22Rv1 (cell line): ENCODE results near the gene AGAP1.

ENCODE experiments used
- H3K27ac ChIP-seq: fragments of 450-650 bp; 2 replicates; pipeline ENCODE4 v1.5.1; 2017
- ZFX ChIP-seq: fragments of 450-650 bp; IDR thresholded peaks from 2 replicates; pipeline ENCODE4 v1.6.1; 2017; ENCODE audit warnings: antibody characterized with exemption, borderline replicate concordance
- TF ChIP-seq, protein P1 (sequence below): fragments of 450-650 bp; IDR thresholded peaks from 2 replicates; pipeline ENCODE4 v1.5.1; 2017; ENCODE audit warnings: mild to moderate bottlenecking

AGAP1 gene

DNA sequence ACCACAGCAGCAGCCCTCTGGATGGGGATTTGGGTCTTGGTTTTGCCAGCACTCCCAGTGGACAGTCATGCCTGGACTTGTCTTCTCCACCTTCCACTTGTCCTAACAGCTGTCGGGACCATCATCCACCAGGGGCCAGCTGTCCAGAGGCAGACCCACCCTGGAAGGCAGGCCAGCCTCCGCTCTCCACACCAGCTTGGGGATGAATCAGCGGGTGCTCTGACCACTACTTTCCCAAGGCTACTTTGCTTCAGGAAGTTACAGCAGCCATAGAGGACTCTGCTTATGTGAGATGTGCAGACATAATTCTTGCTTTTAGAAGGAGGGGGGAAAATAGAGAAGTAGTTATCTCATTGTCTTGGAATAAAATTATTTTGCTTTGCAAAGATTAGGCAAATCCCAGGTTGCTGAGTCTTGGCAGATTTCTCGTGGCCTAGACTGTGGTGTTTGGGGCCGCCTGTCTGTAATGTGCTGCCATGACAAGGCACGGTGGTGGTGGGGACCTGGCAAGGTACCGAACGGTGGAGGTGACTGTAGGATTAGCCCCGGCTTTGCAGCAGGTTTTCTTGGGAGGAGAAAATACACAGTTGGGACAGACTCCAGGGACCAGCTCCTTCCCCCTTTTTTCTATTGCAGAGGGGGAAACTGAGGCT lies 148.7 kb downstream of the AGAP1 start:
- H3K27ac ChIP-seq: no peak overlapping the region
- no peak for TF ChIP-seq ZFX
- TF ChIP-seq, protein P1, sequence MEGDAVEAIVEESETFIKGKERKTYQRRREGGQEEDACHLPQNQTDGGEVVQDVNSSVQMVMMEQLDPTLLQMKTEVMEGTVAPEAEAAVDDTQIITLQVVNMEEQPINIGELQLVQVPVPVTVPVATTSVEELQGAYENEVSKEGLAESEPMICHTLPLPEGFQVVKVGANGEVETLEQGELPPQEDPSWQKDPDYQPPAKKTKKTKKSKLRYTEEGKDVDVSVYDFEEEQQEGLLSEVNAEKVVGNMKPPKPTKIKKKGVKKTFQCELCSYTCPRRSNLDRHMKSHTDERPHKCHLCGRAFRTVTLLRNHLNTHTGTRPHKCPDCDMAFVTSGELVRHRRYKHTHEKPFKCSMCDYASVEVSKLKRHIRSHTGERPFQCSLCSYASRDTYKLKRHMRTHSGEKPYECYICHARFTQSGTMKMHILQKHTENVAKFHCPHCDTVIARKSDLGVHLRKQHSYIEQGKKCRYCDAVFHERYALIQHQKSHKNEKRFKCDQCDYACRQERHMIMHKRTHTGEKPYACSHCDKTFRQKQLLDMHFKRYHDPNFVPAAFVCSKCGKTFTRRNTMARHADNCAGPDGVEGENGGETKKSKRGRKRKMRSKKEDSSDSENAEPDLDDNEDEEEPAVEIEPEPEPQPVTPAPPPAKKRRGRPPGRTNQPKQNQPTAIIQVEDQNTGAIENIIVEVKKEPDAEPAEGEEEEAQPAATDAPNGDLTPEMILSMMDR: no peak

DNA sequence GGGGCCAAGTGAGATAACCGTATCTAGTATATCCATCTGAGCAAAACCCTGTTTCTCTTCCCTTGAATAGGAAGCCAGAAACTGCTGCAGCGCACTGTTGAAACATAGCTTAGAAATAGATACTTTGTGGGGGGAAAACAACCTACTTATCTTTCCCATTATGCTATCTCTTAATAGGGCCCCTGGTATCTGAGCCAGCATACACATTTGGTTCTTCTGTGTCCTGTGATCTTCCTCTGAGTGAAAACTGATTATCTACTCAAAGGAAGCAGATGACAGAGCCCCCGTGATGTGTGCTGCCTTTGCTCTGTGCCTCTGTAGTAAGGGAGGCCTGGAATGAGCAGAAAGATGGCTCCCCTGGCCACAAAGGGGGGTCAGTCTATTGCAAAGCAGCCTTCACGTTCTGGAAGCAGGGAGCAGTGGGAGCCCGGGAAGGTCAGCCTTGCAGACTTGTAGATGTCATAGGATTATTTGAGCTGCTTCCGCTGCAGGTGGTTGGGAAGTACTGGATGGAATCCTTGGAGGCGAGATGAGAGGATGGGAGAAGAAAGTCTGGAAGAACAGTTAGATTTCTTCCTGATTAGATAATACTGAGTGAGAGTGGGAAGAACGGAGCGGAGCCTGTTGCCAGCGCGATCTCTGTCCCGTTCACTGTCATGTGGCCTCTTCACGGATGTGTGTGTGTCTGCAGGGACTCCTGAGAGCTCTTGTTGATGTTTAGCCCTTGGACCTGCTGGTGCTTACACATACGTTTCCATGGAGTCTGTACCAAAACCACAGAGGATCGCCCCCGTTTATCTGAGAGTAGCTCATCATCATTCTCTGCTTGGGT lies 150.1 kb downstream of the AGAP1 start:
- TF ChIP-seq, protein P1: no peak
- no peak for TF ChIP-seq ZFX
- no peak overlapping the region for H3K27ac ChIP-seq

DNA sequence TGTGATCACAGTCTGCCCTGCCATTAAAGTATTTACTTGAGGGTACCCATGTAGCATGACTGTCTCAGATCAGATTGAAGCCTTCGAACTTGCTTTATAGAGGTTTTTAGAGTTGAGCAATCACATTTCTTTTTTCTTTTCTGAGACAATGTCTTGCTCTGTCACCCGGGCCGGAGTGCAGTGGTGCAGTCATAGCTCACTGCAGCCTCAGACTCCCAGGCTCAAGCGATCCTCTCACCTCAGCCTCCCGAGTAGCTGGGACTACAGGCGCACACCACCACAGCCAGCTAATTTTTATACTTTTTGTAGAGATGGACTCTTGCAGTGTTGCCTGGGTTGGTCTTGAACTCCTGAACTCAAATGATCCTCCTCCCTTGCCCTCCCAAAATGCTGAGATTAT lies 153.4 kb downstream of the AGAP1 start:
- H3K27ac ChIP-seq: no peak overlapping the region
- TF ChIP-seq, protein P1: no peak
- TF ChIP-seq ZFX: no peak

DNA sequence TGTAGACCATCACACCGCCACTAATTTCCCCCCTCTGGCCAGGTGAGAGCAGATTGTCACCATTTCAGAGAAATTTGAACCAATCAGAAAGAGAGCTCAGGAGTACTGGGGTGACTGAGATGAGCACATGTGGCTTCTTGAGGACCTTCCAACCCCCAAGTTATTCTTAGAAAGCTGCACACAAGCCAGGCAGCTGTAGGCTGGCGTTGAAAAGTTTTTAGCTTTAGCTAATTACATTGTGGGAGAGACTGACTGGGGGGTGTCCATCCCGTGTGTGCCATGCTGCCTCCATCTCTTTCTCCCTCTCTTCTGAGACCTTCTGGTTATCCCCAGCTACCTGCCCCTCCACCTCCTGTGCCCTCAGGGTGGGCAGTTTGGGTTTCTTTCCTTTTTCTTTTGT lies 154.0 kb downstream of the AGAP1 start:
- no peak overlapping the region for H3K27ac ChIP-seq
- TF ChIP-seq, protein P1: no peak
- TF ChIP-seq ZFX: no peak

- no peak overlapping the region for H3K27ac ChIP-seq
- TF ChIP-seq ZFX: no peak
- TF ChIP-seq, protein P1: no peak
Observed at GRCh38 chr2:235649418-235649817, 155.6 kb downstream of the AGAP1 start.

GRCh38 chr2:235651643-235652042 lies 157.8 kb downstream of the AGAP1 start:
- no peak overlapping the region for H3K27ac ChIP-seq
- TF ChIP-seq, protein P1: no peak
- TF ChIP-seq ZFX: no peak
